Astrocyte (in vitro differentiated cells and primary cell): Measurements from ENCODE around the gene VPS35. TPM values are rescaled to one million over a fixed set of nuclear protein-coding genes. Genes with fewer than 3 reads are reported as not detected.

ENCODE experiments used
- DNase-seq: peaks from one replicate; pipeline ENCODE4 v3.0.0-alpha.2; 2010; ENCODE audit warnings: low read depth
- FAIRE-seq: peaks from 2 replicates; lab custom pipeline; 2011; peaks lifted over from hg19 to GRCh38; lab: Jason Lieb, UNC
- H2AFZ ChIP-seq: 2 replicates; pipeline ENCODE4 v1.6.0; 2012; ENCODE audit warnings: low read depth, low read length, inconsistent platforms
- H3K27ac ChIP-seq: 2 replicates; pipeline ENCODE4 v1.5.1; 2011; ENCODE audit warnings: low read depth, low read length, inconsistent platforms
- H3K27me3 ChIP-seq: 2 replicates; pipeline ENCODE4 v1.6.0; 2011; ENCODE audit warnings: low read length, inconsistent platforms; ENCODE audit not compliant: insufficient read depth
- H3K36me3 ChIP-seq: 2 replicates; pipeline ENCODE4 v1.5.1; 2011; ENCODE audit warnings: low read length, inconsistent platforms; ENCODE audit not compliant: insufficient read depth
- H3K4me1 ChIP-seq: 2 replicates; pipeline ENCODE4 v1.5.1; 2011; ENCODE audit warnings: low read length, inconsistent platforms; ENCODE audit not compliant: insufficient read depth
- H3K4me2 ChIP-seq: 2 replicates; pipeline ENCODE4 v1.6.0; 2012; ENCODE audit warnings: low read length, inconsistent platforms
- H3K4me3 ChIP-seq: 2 replicates; pipeline ENCODE4 v1.5.1; 2011; ENCODE audit warnings: low read depth, mild to moderate bottlenecking, low read length, inconsistent platforms; ENCODE audit not compliant: insufficient read depth
- H3K79me2 ChIP-seq: 2 replicates; pipeline ENCODE4 v1.6.0; 2012; ENCODE audit warnings: mild to moderate bottlenecking, low read length, inconsistent platforms; ENCODE audit not compliant: insufficient read depth
- H3K9ac ChIP-seq: 2 replicates; pipeline ENCODE4 v1.6.0; 2012; ENCODE audit warnings: mild to moderate bottlenecking, low read length, inconsistent platforms
- H3K9me3 ChIP-seq: 2 replicates; pipeline ENCODE4 v1.5.1; 2012; ENCODE audit warnings: low read depth, mild to moderate bottlenecking, low read length, inconsistent platforms; ENCODE audit not compliant: insufficient read depth
- H4K20me1 ChIP-seq: 2 replicates; pipeline ENCODE4 v1.6.0; 2012; ENCODE audit warnings: low read length, inconsistent platforms; ENCODE audit not compliant: insufficient read depth
- H3K27ac Mint-ChIP-seq: one replicate; pipeline ENCODE4 v1.8.0; 2021; ENCODE audit warnings: mild to moderate bottlenecking, mixed read lengths; ENCODE audit not compliant: unreplicated experiment
- H3K27me3 Mint-ChIP-seq: one replicate; pipeline ENCODE4 v1.8.0; 2021; ENCODE audit warnings: low read depth, mixed read lengths; ENCODE audit not compliant: unreplicated experiment
- H3K36me3 Mint-ChIP-seq: one replicate; pipeline ENCODE4 v1.8.0; 2021; ENCODE audit warnings: low read depth, mixed read lengths; ENCODE audit not compliant: unreplicated experiment
- H3K4me1 Mint-ChIP-seq: one replicate; pipeline ENCODE4 v1.8.0; 2021; ENCODE audit warnings: low read depth, mixed read lengths; ENCODE audit not compliant: unreplicated experiment
- H3K4me3 Mint-ChIP-seq: one replicate; pipeline ENCODE4 v1.8.0; 2021; ENCODE audit warnings: mild to moderate bottlenecking, moderate library complexity, mixed read lengths; ENCODE audit not compliant: unreplicated experiment
- H3K9me3 Mint-ChIP-seq: one replicate; pipeline ENCODE4 v1.8.0; 2021; ENCODE audit warnings: mild to moderate bottlenecking, mixed read lengths; ENCODE audit not compliant: unreplicated experiment
- CTCF ChIP-seq: IDR thresholded peaks from 2 replicates; pipeline ENCODE4 v1.5.1; 2011; ENCODE audit warnings: low read depth, mild to moderate bottlenecking, inconsistent platforms, low read length, moderate library complexity; ENCODE audit not compliant: insufficient read depth
- EZH2 ChIP-seq: IDR thresholded peaks from 2 replicates; pipeline ENCODE4 v1.6.1; 2012; ENCODE audit warnings: mild to moderate bottlenecking, low read length, inconsistent platforms; ENCODE audit not compliant: insufficient read depth
- total RNA-seq: library from RNA; stranded (reverse); gene quantifications from 2 replicates; pipeline ENCODE4 v1.2.1, GENCODE V29; 2021

Gene VPS35
- total RNA-seq, 1 donor from 2014 or later: 135 TPM

- no peak overlapping the region for H2AFZ ChIP-seq
- peaks cover 3% of the 10 kb centered on the region for H3K36me3 Mint-ChIP-seq
- no peak overlapping the region for H3K9ac ChIP-seq
- no peaks in the 10 kb centered on the region for H3K36me3 ChIP-seq
- no peak for FAIRE-seq
- no peaks in the 10 kb centered on the region for H3K27me3 ChIP-seq
- peaks cover 7% of the 10 kb centered on the region for H3K27me3 Mint-ChIP-seq
- no peak overlapping the region for H3K27ac Mint-ChIP-seq
- TF ChIP-seq CTCF (no peak), EZH2 (no peak)
- no peaks in the 10 kb centered on the region for H3K4me1 Mint-ChIP-seq
- no peak overlapping the region for H3K4me3 Mint-ChIP-seq
- no peak overlapping the region for H3K4me3 ChIP-seq
- H3K79me2 ChIP-seq: no peaks in the 10 kb centered on the region
- peaks cover 4% of the 10 kb centered on the region for H3K9me3 Mint-ChIP-seq
- no peaks in the 10 kb centered on the region for H3K9me3 ChIP-seq
- no peaks in the 10 kb centered on the region for H3K4me1 ChIP-seq
- H4K20me1 ChIP-seq: no peaks in the 10 kb centered on the region
- no peak for DNase-seq
- no peak overlapping the region for H3K27ac ChIP-seq
- no peak overlapping the region for H3K4me2 ChIP-seq
Measured at GRCh38 chr16:46715769-46716305, 26.9 kb upstream of the VPS35 start.

- Histone ChIP-seq H3K9ac (no peak overlapping the region), H3K27ac (no peak overlapping the region), H3K79me2 (no peaks in the 10 kb centered on the region), H3K27me3 (no peaks in the 10 kb centered on the region), H3K4me2 (no peak overlapping the region), H3K4me3 (no peak overlapping the region), H3K9me3 (no peaks in the 10 kb centered on the region), H4K20me1 (no peaks in the 10 kb centered on the region), H3K4me1 (no peaks in the 10 kb centered on the region), H3K36me3 (no peaks in the 10 kb centered on the region), H2AFZ (no peak overlapping the region)
- peaks cover 2% of the 10 kb centered on the region for H3K9me3 Mint-ChIP-seq
- H3K36me3 Mint-ChIP-seq: peaks cover 2% of the 10 kb centered on the region
- H3K27me3 Mint-ChIP-seq: peaks cover 10% of the 10 kb centered on the region
- FAIRE-seq (no peak), DNase-seq (no peak)
- H3K4me3 Mint-ChIP-seq: no peak overlapping the region
- no peaks in the 10 kb centered on the region for H3K4me1 Mint-ChIP-seq
- H3K27ac Mint-ChIP-seq: no peak overlapping the region
- TF ChIP-seq EZH2: no peak
- no peak for TF ChIP-seq CTCF
Measured at GRCh38 chr16:46714797-46715591, 26.0 kb upstream of the VPS35 start.

DNA sequence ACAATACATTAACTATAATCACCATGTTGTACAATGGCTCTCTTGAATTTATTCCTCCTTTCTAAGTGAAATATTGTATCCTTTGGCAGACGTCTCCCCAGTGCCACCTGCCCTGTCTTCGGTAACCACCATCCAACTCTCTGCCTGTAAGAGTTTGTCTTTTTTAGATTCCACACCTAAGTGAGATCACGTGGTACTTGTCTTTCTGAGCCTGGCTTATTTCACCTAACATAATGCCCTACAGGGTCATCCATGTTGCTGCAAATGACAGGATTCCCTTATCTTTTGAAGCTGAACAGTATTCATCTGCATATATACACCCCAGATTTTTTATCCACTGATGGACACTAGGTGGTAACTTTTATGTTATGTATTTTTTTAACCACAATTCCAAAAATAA is 24.7 kb upstream of the VPS35 start:
- Histone ChIP-seq H3K4me1 (no peaks in the 10 kb centered on the region), H3K27me3 (no peaks in the 10 kb centered on the region), H3K4me3 (no peak overlapping the region), H2AFZ (no peak overlapping the region), H3K27ac (no peak overlapping the region), H3K36me3 (no peaks in the 10 kb centered on the region), H3K79me2 (no peaks in the 10 kb centered on the region), H3K4me2 (no peak overlapping the region), H3K9ac (no peak overlapping the region), H3K9me3 (no peaks in the 10 kb centered on the region), H4K20me1 (no peaks in the 10 kb centered on the region)
- Mint-ChIP-seq H3K36me3 (peaks cover 2% of the 10 kb centered on the region), H3K4me1 (peaks cover 2% of the 10 kb centered on the region), H3K4me3 (no peak overlapping the region), H3K27me3 (peaks cover 10% of the 10 kb centered on the region), H3K27ac (no peak overlapping the region), H3K9me3 (peaks cover 2% of the 10 kb centered on the region)
- DNase-seq (no peak), FAIRE-seq (no peak)
- TF ChIP-seq EZH2: no peak
- TF ChIP-seq CTCF: no peak
